WERI-Rb-1 (cell line): ENCODE results near the gene DYRK3.

Experiments
- DNase-seq: peaks from one replicate; pipeline ENCODE4 v3.0.0-alpha.2; 2020
- H3K27ac ChIP-seq: fragments of 250-450 bp; sonication (Bioruptor Pico); 2 replicates; pipeline ENCODE4 v1.5.1; 2020; ENCODE audit warnings: mild to moderate bottlenecking, moderate library complexity
- H3K27me3 ChIP-seq: fragments of 250-450 bp; sonication (Bioruptor Pico); 2 replicates; pipeline ENCODE4 v1.5.1; 2021; ENCODE audit warnings: mild to moderate bottlenecking, low read depth, moderate library complexity; ENCODE audit not compliant: insufficient read depth, severe bottlenecking
- H3K36me3 ChIP-seq: fragments of 250-450 bp; sonication (Bioruptor Pico); 2 replicates; pipeline ENCODE4 v1.5.1; 2020; ENCODE audit warnings: mild to moderate bottlenecking, moderate library complexity
- H3K4me3 ChIP-seq: 2 replicates; pipeline ENCODE4 v1.5.1; 2011; ENCODE audit warnings: low read depth, mild to moderate bottlenecking, control low read depth, low read length
- H3K9me3 ChIP-seq: fragments of 250-450 bp; sonication (Bioruptor Pico); 2 replicates; pipeline ENCODE4 v1.5.1; 2021; ENCODE audit warnings: mild to moderate bottlenecking, moderate library complexity; ENCODE audit not compliant: severe bottlenecking
- CTCF ChIP-seq: IDR thresholded peaks from 2 replicates; pipeline ENCODE4 v1.5.1; 2011; ENCODE audit warnings: low read depth, mild to moderate bottlenecking, control low read depth, inconsistent platforms, low read length

The DYRK3 gene

GRCh38 chr1:206687251-206687914, 52.0 kb downstream of the DYRK3 start:
- no peaks in the 10 kb centered on the region for H3K27me3 ChIP-seq
- no peaks in the 10 kb centered on the region for H3K9me3 ChIP-seq
- no peak for DNase-seq
- no peak for TF ChIP-seq CTCF
- peaks cover 27% of the 10 kb centered on the region for H3K36me3 ChIP-seq
- peak overlapping the region; percentile 89 for H3K4me3 ChIP-seq
- peak overlapping the region; percentile 79 for H3K27ac ChIP-seq

- Histone ChIP-seq H3K36me3 (peaks cover 27% of the 10 kb centered on the region), H3K27me3 (no peaks in the 10 kb centered on the region), H3K9me3 (no peaks in the 10 kb centered on the region), H3K4me3 (no peak overlapping the region), H3K27ac (peak overlapping the region; percentile 79)
- TF ChIP-seq CTCF, result no peak
- peak; percentile 56 for DNase-seq
Measured at GRCh38 chr1:206687915-206688442, 52.6 kb downstream of the DYRK3 start.

GRCh38 chr1:206690516-206690915, 55.2 kb downstream of the DYRK3 start:
- DNase-seq, result peak; percentile 86
- no peak for TF ChIP-seq CTCF
- Histone ChIP-seq H3K36me3 (peaks cover 40% of the 10 kb centered on the region), H3K4me3 (no peak overlapping the region), H3K27ac (peak overlapping the region; percentile 79), H3K9me3 (no peaks in the 10 kb centered on the region), H3K27me3 (no peaks in the 10 kb centered on the region)

DNA sequence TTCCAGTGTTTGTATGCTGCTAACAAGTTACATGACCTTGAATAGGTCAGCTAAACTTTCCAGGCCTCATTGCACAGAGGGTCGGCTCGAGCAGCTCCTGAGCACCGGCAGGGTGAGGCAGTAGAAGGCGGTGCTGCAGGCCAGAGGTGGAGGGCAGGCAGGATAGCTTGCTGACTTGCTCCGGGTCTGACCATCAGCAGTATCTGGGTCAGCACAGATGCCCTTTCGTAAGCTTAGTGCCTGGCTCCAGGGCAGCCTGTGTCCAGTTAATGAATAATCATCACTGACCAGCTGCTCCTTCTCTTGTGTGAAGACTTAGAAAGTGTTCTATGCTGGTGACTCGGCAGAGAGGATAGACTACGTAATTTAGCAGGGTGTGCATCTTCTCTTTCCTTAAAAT, 56.3 kb downstream of the DYRK3 start:
- no peaks in the 10 kb centered on the region for H3K27me3 ChIP-seq
- H3K4me3 ChIP-seq, result no peak overlapping the region
- no peak for TF ChIP-seq CTCF
- peak; percentile 64 for DNase-seq
- H3K36me3 ChIP-seq, result peaks cover 43% of the 10 kb centered on the region
- H3K9me3 ChIP-seq, result no peaks in the 10 kb centered on the region
- H3K27ac ChIP-seq, result peak overlapping the region; percentile 5

- Histone ChIP-seq H3K27ac (peak overlapping the region; percentile 0; the same call in 1 of the 2 replicates), H3K4me3 (no peak overlapping the region), H3K27me3 (no peaks in the 10 kb centered on the region), H3K36me3 (peaks cover 43% of the 10 kb centered on the region), H3K9me3 (no peaks in the 10 kb centered on the region)
- no peak for DNase-seq
- TF ChIP-seq CTCF, result no peak
Measured at GRCh38 chr1:206693029-206693428, 57.7 kb downstream of the DYRK3 start.

DNA sequence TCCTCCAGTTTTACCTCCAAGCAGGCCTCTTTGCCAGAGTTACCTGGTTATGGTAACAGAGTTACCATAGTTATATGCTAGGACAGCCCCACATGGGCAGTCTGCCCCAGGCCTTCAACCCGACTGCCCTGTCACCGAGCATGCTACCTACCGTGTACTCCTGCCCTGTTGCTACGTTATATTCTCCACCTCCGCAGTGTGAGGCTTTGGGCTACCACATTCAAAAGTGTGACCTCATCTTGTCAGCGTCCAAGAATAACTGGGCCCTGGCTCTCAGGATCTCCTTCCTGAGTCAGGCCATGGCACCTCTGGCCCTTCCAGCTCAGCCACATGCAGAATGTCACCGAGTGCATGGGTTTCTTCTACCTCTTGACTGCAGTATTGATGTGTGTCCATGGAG, 58.3 kb downstream of the DYRK3 start:
- no peak for DNase-seq

More for the DNA sequence above, 58.3 kb downstream of the DYRK3 start:
- Histone ChIP-seq H3K27me3 (no peaks in the 10 kb centered on the region), H3K36me3 (peaks cover 39% of the 10 kb centered on the region), H3K27ac (peak overlapping the region; percentile 41), H3K4me3 (no peak overlapping the region), H3K9me3 (no peaks in the 10 kb centered on the region)
- TF ChIP-seq CTCF, result no peak
